Ramos (cell line): ENCODE results near the gene NFE2L3.

Experiments
- in situ Hi-C: fragments of 300-500 bp; cut with MboI; formaldehyde crosslinking; loops from one replicate; pipeline ENCODE4 v1.14.3; 2022; ENCODE audit warnings: low sequenced_read_pairs; ENCODE audit not compliant: unreplicated experiment

The NFE2L3 gene

DNA sequence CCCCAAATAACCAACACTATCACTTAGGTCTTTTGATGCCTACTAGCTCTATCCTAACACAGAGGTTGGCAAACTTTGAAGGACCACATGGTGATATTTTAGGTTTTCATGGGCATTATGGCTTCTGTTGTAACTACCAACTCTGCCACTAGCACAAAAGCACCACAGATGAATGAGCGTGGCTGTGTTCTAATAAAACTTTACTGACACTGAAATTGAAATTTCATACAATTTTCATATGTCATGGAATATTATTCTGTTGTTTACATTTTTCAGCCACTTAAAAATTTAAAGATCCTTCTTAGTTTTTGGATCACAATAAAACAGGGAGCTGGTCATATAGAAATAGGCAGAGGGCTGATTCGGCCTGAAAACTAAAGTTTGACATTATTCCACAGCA is 76.0 kb downstream of the NFE2L3 start:
- in situ Hi-C loops = no loop called here

DNA sequence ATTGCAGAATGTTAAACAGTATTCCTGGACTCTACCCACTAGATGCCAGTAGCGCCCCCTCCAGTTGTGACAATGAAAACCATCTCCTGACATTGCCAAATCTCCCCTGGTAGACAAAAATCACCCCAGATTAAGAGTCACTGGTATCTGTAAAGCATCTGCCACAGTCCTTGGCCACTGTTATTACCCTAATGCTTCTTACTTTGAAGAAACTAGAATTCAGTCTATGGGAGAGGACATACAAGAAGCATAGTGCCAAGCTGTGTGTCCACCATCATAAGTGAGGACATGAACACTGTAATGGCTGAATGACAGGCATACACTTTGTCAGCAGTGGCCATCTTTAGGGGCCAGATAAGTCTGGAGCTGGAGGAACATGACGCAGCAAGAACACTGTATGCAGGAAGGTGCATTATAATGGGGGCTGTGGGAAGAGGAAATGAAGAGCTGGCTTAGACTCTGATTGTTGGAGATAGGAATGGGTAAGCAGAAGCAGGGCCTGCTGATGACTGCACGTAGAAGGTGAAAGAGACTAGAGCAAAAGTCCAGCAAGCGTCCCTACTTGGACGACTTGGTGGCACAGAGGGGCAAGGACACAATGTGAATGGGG is 82.0 kb downstream of the NFE2L3 start:
- in situ Hi-C loops = no loop called here
